C4-2B (cell line): ENCODE data around the gene SFXN1.

ENCODE experiments used
- H3K27ac ChIP-seq: fragments of 450-650 bp; 2 replicates; pipeline ENCODE4 v1.5.1; 2017
- CTCF ChIP-seq: fragments of 450-650 bp; conservative IDR thresholded peaks from 2 replicates; pipeline ENCODE4 v1.5.1; 2017; ENCODE audit warnings: mild to moderate bottlenecking
- ZFX ChIP-seq: fragments of 450-650 bp; IDR thresholded peaks from 2 replicates; pipeline ENCODE4 v1.6.1; 2017

The SFXN1 gene

GRCh38 chr5:175478384-175479124 lies at the start of gene SFXN1:
Gene SFXN1 (plus strand): TSS chr5:175478560. CDS start chr5:175492104, 13,544 bp downstream.
- no peak for TF ChIP-seq CTCF
- peak; percentile 89 for TF ChIP-seq ZFX
- peak within 1 kb of the TSS; percentile 95 for H3K27ac ChIP-seq

GRCh38 chr5:175434800-175435199 lies 43.6 kb upstream of the SFXN1 start:
- TF ChIP-seq CTCF (no peak), ZFX (no peak)
- H3K27ac ChIP-seq: no peak overlapping the region

GRCh38 chr5:175436359-175436758 lies 42.0 kb upstream of the SFXN1 start:
- TF ChIP-seq CTCF (no peak), ZFX (no peak)
- no peak overlapping the region for H3K27ac ChIP-seq

- TF ChIP-seq CTCF: no peak
- no peak for TF ChIP-seq ZFX
- no peak overlapping the region for H3K27ac ChIP-seq
Measured at GRCh38 chr5:175438234-175438857, 40.0 kb upstream of the SFXN1 start.

- TF ChIP-seq ZFX (no peak), CTCF (no peak)
- no peak overlapping the region for H3K27ac ChIP-seq
Measured at GRCh38 chr5:175443514-175444059, 34.8 kb upstream of the SFXN1 start.

GRCh38 chr5:175444060-175444904 lies 34.1 kb upstream of the SFXN1 start, which contains the start of gene DRD1:
Gene DRD1 (minus strand): TSS chr5:175444182. CDS start chr5:175443099, 1,083 bp downstream.
- no peak within 1 kb of the TSS for H3K27ac ChIP-seq
- no peak for TF ChIP-seq ZFX
- peak; percentile 95 for TF ChIP-seq CTCF
